HG03060 (cell line): ENCODE results near the gene STAP2.
"Not testable (repeated sequence)": the region's sequence is repeated elsewhere in the genome, so short reads cannot be mapped to it uniquely, and the experiment has no call there.

Source experiments
- ATAC-seq: cut with Tn5 transposase; IDR thresholded peaks from one replicate; pipeline ENCODE4 v1.9.1; 2021; ENCODE audit warnings: low read depth, moderate number of reproducible peaks; ENCODE audit not compliant: unreplicated experiment

Gene STAP2

DNA sequence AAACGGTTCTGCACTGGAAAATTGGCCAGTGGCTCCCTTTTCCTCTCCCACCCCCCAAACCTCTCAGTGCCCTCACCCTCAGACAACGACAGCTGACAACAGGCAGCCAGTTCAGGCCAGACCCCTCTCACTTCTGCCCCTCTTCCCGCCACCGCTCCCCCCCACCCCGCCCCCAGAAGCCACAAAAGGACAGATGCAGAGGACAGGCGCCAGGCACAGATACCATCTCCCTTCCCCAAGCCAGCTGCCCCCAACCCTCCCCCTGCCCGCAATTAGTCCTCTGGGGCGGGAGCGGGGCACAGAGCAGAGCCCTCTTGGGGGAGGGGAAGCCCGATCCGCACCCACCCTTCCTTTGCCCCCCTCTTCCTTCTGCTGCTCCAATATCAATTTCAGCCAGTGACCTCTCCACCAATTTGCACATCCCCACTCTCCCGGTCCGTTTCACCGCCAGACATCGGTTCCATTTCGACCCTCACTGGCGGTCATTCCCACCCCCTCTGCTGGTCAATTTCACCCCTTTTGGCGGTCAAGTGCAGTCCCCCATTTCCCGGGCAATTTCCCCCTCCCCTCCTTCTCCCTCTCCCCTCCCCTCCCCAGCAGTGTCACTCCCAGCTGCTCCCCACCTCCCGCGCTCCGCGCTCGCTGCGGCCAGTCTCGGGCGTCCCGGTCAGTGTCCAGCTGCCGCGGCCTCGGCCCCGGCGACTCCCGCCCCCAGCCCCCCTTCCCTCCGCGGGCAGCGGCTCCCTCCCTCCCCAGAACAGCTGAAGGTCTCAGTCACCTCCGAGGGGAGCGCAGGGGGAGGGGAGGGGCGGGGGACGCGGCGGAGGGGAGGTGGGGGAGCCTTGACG, 60.0 kb downstream of the STAP2 start, which contains the start of gene SHD:
Gene SHD (plus strand): TSS at position 848 of the 848 bp plus-strand sequence. CDS start 798 bp downstream, outside the sequence.
- no peak for ATAC-seq

DNA sequence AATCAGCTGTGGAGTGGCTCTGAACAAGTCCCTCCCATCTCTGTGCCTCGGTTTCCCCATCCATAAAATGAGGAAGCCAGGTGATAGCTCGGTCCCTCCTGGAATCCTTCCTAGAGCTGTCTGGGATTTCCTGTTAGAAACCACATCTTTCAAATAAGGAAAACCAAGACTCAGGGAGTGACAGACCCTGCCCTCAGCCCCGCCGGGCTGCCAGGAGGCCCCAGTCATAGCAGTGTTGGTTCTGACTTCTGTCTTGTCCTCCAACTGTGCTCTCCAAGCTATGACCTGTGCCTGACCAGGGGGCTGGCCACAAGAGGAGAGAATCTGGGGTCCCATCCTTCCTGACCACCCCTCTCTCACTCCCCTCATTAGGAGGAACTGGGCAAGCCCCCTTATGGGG, 60.6 kb downstream of the STAP2 start:
- no peak for ATAC-seq

DNA sequence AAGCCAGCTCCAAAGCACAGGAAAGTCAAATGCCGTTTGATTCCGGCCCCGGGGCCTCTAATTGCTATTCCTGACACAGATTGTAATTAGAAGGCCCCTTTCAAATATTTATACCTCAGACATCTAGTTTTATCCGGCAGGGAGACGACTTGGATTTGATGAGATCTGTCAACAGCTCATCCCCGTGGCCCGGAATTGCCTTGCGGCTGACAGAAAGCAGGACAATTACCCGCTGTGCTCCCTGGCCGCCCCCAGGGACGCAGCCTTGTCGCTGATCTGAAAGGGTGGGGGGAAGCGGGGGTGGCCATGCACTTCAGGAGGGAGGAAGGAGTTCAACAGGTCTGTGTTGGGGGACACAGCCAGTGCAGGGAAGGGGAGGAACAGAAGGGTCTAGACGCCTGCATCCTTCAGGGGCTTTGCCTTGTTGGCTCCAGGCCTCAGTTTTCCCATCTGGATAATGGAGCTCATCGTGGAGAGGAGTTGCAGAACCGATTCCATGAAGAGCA, 61.4 kb downstream of the STAP2 start:
- no peak for ATAC-seq

DNA sequence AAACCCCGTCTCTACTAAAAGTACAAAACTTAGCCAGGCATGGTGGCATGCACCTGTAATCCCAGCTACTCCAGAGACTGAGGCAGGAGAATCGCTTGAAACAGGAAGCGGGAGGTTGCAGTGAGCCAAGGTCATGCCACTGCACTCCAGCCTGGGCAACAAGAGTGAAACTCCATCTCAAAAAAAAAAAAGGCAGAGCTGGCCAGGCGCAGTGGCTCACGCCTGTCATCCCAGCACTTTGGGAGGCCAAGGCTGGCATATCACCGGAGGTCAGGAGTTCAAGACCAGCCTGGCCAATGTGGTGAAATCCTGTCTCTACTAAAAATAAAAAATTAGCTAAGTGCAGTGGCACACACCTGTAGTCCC, 64.3 kb downstream of the STAP2 start:
- ATAC-seq: not testable (repeated sequence)
